Rectal smooth muscle tissue (tissue), 1 donor: ENCODE measurements around the gene COCH.
"Not testable (repeated sequence)": the region's sequence is repeated elsewhere in the genome, so short reads cannot be mapped to it uniquely, and the experiment has no call there.

Experiments
- H3K27ac ChIP-seq: one replicate; pipeline ENCODE4 v1.7.0; 2013; ENCODE audit warnings: low read depth, low read length, inconsistent platforms
- H3K27me3 ChIP-seq: one replicate; pipeline ENCODE4 v1.7.0; 2013; ENCODE audit warnings: low read length; ENCODE audit not compliant: control insufficient read depth, insufficient read depth
- H3K36me3 ChIP-seq: one replicate; pipeline ENCODE4 v1.7.0; 2013; ENCODE audit warnings: low read length; ENCODE audit not compliant: control insufficient read depth, insufficient read depth
- H3K4me1 ChIP-seq: one replicate; pipeline ENCODE4 v1.7.0; 2013; ENCODE audit warnings: low read length; ENCODE audit not compliant: control insufficient read depth, insufficient read depth
- H3K4me3 ChIP-seq: one replicate; pipeline ENCODE4 v1.7.0; 2013; ENCODE audit warnings: low read length
- H3K9ac ChIP-seq: one replicate; pipeline ENCODE4 v1.7.0; 2013; ENCODE audit warnings: low read length

The COCH gene

DNA sequence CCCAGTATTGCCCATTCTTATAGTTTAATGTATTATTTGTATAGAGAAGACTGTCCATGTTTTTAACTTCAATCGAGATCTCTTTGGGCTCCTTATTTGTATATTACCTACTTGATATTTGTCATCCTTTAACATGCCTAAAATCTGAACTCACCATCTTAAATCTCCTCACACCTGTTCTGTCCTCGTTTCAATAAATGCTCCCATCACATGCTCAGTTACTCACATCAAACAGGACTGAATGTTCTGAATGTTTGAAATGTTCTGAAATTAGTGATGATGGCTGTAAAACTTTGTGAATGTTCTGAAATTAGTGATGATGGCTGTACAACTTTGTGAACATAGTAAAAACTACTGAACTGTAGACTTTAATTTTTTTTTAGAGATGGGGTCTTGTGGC, 34.5 kb downstream of the COCH start:
- H3K9ac ChIP-seq, result no peak overlapping the region
- H3K4me1 ChIP-seq, result no peaks in the 10 kb centered on the region
- no peaks in the 10 kb centered on the region for H3K27me3 ChIP-seq
- no peak overlapping the region for H3K27ac ChIP-seq
- H3K36me3 ChIP-seq, result peaks cover 10% of the 10 kb centered on the region
- H3K4me3 ChIP-seq, result no peak overlapping the region

DNA sequence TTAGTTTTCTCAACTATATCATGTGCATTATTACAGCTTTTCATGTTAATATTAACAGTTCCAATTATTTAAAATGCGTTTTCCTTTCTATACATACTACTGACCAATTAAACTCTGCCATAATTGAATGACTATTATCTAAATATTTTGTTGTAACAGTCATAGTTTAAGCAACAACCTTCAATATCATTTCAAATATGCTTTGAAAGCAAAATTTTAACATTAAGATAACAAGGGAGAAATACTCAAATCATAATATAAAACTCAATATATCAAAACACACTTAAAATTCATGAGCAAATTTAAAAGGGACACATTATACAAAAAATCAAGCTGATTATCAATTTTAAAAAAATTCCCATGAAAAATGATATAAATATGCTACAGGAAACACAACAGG, 40.5 kb downstream of the COCH start:
- peaks cover 4% of the 10 kb centered on the region for H3K36me3 ChIP-seq
- H3K9ac ChIP-seq, result no peak overlapping the region
- H3K4me1 ChIP-seq, result no peaks in the 10 kb centered on the region
- H3K27ac ChIP-seq, result no peak overlapping the region
- no peak overlapping the region for H3K4me3 ChIP-seq
- no peaks in the 10 kb centered on the region for H3K27me3 ChIP-seq

DNA sequence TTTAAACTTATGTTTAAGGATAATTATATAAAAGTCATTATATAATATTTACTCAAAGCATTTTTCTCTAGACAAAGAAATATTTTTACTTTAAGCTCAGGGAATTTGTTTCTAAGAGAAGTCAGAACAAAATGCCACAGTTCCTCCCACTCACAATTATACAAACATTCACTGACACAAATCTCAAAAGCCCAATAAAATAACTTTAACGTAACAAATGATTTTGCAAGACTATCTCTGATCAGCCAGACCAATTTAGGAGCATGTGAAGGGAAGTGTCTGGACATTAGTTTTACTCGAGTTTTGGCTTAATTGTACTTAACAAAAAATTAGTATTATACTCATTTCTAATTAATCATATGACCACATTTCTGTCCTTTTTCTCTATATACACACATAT, 41.2 kb downstream of the COCH start:
- Histone ChIP-seq H3K4me3 (no peak overlapping the region), H3K27me3 (no peaks in the 10 kb centered on the region), H3K27ac (no peak overlapping the region), H3K9ac (no peak overlapping the region), H3K4me1 (no peaks in the 10 kb centered on the region), H3K36me3 (peaks cover 4% of the 10 kb centered on the region)

DNA sequence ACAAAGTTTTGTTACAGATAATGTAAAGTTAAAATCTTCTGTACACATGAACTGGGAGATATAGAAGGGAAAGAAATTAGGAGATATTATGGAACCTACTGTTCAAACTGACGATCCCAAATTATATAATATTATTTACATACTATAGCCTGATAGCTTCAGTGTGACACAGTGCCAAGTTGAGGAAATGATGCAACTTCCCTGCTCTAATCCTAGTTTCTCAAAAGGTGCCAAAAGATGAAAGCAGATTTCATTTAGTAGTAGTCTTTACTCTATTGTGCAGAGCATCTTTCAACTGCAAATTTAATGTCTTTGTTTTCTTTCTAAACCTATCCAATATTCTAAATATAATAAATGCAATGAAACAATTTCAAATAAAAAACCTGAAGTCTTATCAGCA, 46.9 kb downstream of the COCH start:
- H3K9ac ChIP-seq, result no peak overlapping the region
- H3K4me3 ChIP-seq, result no peak overlapping the region
- no peak overlapping the region for H3K27ac ChIP-seq
- no peaks in the 10 kb centered on the region for H3K27me3 ChIP-seq
- no peaks in the 10 kb centered on the region for H3K4me1 ChIP-seq
- no peaks in the 10 kb centered on the region for H3K36me3 ChIP-seq

DNA sequence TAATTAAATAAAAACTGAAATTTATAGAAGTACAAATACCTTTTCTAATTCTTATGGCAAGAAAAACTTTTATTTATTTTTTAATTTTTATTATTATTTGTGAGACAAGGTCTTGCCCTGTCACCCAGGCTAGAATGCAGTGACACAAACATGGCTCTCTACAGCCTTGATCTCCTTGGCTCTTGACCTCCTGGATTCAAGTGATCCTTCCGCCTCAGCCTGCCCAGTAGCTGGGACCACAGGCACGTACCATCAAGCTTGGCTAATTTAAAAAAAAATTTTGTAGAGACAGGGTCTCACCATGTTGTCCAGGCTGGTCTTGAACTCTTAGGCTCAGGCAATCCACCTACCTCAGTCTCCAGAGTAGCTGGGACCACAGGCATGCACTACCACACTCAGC, 47.4 kb downstream of the COCH start:
- no peaks in the 10 kb centered on the region for H3K4me1 ChIP-seq
- no peak overlapping the region for H3K4me3 ChIP-seq
- no peak overlapping the region for H3K9ac ChIP-seq
- no peak overlapping the region for H3K27ac ChIP-seq
- no peaks in the 10 kb centered on the region for H3K36me3 ChIP-seq
- no peaks in the 10 kb centered on the region for H3K27me3 ChIP-seq

DNA sequence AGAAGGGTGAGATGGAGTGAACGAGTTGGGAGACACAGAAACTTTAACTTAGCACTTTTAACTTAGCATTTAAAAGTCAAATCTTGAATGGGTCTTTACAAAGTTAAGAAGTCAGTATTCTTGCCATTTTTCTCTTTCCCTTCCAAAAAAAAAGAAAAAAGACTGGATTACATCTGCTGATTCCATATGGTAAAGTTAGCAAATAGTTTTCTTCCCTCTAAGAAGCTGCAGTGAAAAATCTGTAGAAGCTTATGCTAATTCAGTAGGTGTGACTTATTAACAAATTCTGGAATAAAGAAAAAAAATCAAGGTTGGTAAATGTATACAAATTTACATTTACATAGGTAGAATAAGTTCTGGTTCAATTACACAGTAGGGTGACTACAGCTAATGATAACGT, 50.9 kb downstream of the COCH start:
- Histone ChIP-seq H3K27ac (no peak overlapping the region), H3K36me3 (no peaks in the 10 kb centered on the region), H3K9ac (no peak overlapping the region), H3K4me3 (no peak overlapping the region), H3K27me3 (no peaks in the 10 kb centered on the region), H3K4me1 (no peaks in the 10 kb centered on the region)

DNA sequence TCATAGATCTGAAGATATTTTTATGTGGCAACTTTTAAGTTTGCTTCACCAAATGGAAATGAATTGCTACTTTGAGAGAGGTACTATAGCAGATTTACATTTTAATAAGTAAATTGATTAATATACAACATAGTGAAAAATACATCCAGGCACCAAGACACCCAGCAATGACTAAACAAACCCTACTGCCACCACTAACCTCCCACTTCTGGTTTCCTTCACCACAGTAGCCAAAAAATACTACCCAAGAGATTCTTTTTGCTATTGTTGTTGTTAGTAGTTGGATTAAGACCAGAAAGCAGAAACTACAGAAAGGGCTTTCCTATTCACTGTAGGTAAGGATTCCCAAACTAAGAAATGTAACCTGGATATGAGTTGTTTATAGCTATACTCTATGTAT, 54.1 kb downstream of the COCH start:
- no peak overlapping the region for H3K4me3 ChIP-seq
- no peak overlapping the region for H3K9ac ChIP-seq
- no peaks in the 10 kb centered on the region for H3K36me3 ChIP-seq
- no peak overlapping the region for H3K27ac ChIP-seq
- no peaks in the 10 kb centered on the region for H3K4me1 ChIP-seq
- no peaks in the 10 kb centered on the region for H3K27me3 ChIP-seq

DNA sequence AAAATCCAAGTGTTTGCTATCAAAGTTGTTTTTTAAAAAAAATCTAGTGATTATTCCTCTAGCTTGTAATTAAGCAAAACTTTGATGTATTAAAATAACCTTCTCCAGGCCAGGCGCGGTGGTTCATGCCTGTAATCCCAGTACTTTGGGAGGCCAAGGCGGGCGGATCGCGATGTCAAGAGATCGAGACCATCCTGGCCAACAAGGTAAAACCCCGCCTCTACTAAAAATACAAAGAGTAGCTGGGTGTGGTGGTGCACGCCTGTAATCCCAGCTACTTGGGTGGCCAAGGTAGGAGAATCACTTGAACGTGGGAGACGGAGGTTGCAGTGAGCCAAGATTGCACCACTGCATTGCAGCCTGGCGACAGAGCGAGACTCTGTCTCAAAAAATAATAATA, 59.6 kb downstream of the COCH start:
- not testable (repeated sequence) for H3K9ac ChIP-seq, H3K4me1 ChIP-seq, H3K36me3 ChIP-seq, H3K4me3 ChIP-seq, H3K27me3 ChIP-seq, H3K27ac ChIP-seq

DNA sequence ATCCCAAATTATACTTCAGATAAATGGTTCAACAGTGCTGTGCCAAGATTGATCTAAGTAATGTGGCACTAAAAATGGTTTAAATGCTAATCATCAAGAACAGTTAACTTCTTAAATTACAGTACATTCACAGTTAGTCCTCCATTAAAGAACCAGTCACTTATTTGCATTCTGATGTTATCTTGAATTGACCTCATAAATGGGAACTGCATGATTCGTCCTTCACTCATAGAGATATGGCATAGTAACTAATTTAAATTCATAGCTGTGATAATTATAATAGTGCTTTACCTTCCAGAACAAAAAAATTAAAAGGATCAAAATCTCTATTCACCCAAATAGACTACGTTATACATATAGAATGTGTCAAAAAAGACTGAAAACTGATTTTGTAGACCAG, 61.1 kb downstream of the COCH start:
- Histone ChIP-seq H3K4me1 (no peaks in the 10 kb centered on the region), H3K27ac (no peak overlapping the region), H3K27me3 (no peaks in the 10 kb centered on the region), H3K4me3 (no peak overlapping the region), H3K36me3 (peaks cover 6% of the 10 kb centered on the region), H3K9ac (no peak overlapping the region)

DNA sequence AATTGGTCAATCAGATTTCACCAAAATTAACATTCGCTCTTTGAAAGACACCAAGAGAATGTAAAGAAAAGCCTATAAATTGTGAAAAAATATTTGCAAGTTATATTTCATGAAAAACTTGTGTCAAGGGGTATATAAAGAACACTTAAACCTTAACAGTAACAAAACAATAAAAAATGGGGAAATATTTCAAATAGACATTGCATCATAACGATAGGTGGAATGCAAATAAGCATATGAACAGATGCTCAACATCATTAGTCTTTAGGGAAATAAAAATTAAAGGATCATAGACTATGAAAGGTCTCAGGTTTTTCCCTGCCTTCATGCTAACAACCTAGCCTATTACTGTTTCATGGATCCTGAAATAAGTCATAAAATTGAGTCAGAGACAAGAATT, 64.3 kb downstream of the COCH start:
- Histone ChIP-seq H3K36me3 (peaks cover 8% of the 10 kb centered on the region), H3K9ac (no peak overlapping the region), H3K27ac (no peak overlapping the region), H3K4me3 (no peak overlapping the region), H3K4me1 (peaks cover 2% of the 10 kb centered on the region), H3K27me3 (no peaks in the 10 kb centered on the region)
